ENCODE results near the gene DHRS9.

DNA sequence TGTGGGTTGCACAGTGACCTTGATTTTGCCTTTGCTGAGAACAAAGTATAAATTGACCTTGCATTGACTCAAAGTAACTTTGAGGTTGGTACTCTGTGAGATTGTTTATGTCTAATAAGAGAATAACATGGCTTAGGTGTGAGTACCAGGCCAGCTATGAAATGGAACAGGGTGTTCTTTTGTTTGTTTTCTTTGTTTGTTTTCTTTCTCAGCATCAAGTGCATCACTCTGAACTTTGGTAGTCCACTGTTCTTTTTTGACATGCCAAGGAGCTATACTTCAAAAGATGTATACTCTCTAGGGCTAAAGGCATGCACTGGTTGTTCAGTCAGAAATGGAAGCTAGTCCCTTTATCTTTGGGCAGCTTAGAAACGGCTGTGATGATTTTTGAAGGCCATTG is 43.3 kb upstream of the DHRS9 start:
- TF ChIP-seq, protein P1, sequence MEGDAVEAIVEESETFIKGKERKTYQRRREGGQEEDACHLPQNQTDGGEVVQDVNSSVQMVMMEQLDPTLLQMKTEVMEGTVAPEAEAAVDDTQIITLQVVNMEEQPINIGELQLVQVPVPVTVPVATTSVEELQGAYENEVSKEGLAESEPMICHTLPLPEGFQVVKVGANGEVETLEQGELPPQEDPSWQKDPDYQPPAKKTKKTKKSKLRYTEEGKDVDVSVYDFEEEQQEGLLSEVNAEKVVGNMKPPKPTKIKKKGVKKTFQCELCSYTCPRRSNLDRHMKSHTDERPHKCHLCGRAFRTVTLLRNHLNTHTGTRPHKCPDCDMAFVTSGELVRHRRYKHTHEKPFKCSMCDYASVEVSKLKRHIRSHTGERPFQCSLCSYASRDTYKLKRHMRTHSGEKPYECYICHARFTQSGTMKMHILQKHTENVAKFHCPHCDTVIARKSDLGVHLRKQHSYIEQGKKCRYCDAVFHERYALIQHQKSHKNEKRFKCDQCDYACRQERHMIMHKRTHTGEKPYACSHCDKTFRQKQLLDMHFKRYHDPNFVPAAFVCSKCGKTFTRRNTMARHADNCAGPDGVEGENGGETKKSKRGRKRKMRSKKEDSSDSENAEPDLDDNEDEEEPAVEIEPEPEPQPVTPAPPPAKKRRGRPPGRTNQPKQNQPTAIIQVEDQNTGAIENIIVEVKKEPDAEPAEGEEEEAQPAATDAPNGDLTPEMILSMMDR (IDR thresholded peaks at IDR 0.05), result no peak
- no peak for TF ChIP-seq POLR2A (IDR thresholded peaks at IDR 0.05)

Measured in breast epithelium (tissue), 3 donors.